GM19099 (cell line): ENCODE results near the gene CEP41.
A peak's percentile ranks its signal among the peaks of the same experiment; 100 is the strongest.

Experiments used
- POLR2A ChIP-seq: IDR thresholded peaks from 3 replicates; pipeline ENCODE4 v1.6.1; 2011; ENCODE audit warnings: low read depth; ENCODE audit not compliant: insufficient read length; ENCODE audit errors: extremely low read depth

CEP41 gene, protein sequence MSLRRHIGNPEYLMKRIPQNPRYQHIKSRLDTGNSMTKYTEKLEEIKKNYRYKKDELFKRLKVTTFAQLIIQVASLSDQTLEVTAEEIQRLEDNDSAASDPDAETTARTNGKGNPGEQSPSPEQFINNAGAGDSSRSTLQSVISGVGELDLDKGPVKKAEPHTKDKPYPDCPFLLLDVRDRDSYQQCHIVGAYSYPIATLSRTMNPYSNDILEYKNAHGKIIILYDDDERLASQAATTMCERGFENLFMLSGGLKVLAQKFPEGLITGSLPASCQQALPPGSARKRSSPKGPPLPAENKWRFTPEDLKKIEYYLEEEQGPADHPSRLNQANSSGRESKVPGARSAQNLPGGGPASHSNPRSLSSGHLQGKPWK

DNA sequence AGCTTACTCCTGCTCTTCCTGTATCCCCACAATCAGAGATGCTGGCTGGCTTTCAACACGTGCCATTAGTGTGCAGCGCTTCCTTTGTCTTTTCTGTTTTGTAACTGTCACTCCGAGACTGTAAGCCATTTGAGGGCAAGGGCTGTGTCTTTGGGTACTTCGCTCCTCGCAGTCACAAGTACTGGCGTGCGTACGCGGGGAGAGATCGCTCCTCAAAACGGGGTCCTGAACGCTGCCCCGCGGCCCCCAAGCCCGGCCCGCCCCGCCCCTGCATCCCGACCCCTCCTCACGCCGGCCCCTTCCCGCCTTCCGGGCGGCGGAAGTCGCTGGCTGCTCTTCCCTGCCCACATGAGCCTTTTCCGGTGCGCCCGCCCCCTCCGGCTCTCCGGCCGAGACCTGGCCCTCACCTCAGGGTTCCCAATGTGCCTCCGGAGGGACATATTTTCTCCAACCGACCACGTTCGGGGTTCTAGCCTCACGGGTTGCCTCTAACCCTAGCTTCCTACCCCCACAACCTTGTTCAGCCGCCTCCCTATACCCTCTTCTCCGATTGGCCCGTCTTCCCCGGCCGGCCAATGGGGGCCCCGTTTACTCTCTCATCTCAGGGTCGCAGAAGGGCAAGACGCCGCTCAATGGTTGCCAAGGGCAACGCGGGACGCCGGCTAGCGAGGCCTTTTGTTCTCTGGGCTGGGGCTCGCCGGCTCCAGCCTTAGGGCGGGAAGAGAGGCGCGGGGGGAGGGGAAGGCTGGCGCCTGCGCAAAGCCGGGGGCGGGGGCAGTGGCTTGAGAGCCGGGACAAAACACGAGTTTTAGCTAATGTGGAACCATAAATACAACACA, at the start of gene CEP41:
CEP41 (minus strand) TSS at position 490 of the 839 bp plus-strand sequence; CDS start at position 440, 50 bp downstream.
- TF ChIP-seq POLR2A, result peak; percentile 55

GRCh38 chr7:130490311-130490791, 49.5 kb upstream of the CEP41 start:
- TF ChIP-seq POLR2A, result no peak

- no peak for TF ChIP-seq POLR2A
These were observed 48.5 kb upstream of the CEP41 start for GRCh38 chr7:130489140-130489983.

GRCh38 chr7:130488392-130489139, 47.8 kb upstream of the CEP41 start:
- TF ChIP-seq POLR2A, result no peak

- TF ChIP-seq POLR2A, result no peak
These were observed 46.2 kb upstream of the CEP41 start for GRCh38 chr7:130486954-130487436.

- TF ChIP-seq POLR2A, result no peak
These were observed 45.5 kb upstream of the CEP41 start for GRCh38 chr7:130486114-130486953.

DNA sequence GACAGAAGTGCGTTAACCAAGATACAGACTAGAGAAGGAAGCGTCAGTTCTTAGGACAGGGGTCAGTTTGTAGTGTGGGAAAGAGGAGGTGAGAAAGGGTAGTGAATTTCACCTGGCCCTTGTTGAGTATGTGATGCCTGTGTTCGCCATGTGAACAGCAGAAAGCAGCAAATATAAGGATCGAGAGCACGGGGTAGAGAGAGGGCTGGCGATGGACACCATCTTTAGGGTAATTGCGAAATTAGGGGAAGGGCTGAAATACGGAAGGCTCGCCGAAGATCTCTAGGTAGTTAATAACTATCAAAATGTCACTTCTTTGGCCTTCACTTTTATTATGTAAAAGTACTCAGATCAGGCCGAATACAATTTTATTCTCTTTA, 44.9 kb upstream of the CEP41 start:
- TF ChIP-seq POLR2A, result no peak

DNA sequence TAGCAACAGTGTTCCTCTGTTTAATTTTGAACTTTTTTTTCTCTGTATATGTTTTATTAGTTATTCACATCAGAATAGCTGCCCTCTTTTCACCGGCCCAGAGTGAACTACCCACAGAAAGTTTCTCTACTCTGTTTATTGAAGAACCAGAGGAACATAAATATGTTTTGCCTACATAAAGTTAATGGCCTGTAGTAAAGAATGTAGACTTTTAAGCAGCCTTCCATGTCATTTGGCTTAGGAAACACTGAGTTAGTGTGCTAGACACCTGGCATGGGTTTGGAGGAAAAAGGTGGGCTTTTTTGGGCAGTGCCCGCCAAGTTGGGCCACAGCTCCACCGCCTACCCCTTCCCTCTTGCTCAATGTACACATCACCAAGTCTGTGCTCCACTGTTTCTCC, 42.2 kb upstream of the CEP41 start:
- no peak for TF ChIP-seq POLR2A

GRCh38 chr7:130481898-130482297, 41.1 kb upstream of the CEP41 start:
- no peak for TF ChIP-seq POLR2A

DNA sequence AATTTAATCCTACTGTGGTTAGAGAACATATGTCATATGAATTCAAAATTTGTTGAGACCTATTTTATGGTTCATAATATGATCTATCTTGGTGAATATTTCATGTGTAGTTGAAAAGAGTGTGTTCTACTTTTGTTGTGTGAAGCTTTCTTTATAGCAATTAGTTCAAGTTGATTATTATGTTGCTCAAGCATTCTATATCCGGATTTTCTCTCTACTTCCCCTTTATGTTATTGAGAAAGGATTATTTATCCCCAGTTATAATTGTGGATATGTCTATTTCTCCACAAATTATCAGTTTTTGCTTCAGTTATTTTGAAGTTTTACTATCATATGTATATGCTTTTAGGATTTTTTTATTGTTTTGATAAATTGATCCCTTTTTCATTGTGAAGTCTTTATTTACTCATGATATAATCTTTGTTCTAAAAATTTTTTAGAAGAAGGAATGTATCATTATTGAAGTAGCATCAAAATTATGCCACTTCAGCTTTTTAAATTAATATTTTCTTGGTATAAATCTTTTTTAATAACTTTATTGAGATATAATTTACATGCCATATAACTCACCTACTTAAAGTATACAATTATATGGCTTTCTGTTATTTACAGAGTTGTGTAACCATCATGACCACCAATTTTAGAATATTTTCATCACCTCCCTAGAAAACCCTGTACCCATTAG, 39.0 kb upstream of the CEP41 start:
- no peak for TF ChIP-seq POLR2A

GRCh38 chr7:130478991-130479390, 38.2 kb upstream of the CEP41 start:
- no peak for TF ChIP-seq POLR2A

DNA sequence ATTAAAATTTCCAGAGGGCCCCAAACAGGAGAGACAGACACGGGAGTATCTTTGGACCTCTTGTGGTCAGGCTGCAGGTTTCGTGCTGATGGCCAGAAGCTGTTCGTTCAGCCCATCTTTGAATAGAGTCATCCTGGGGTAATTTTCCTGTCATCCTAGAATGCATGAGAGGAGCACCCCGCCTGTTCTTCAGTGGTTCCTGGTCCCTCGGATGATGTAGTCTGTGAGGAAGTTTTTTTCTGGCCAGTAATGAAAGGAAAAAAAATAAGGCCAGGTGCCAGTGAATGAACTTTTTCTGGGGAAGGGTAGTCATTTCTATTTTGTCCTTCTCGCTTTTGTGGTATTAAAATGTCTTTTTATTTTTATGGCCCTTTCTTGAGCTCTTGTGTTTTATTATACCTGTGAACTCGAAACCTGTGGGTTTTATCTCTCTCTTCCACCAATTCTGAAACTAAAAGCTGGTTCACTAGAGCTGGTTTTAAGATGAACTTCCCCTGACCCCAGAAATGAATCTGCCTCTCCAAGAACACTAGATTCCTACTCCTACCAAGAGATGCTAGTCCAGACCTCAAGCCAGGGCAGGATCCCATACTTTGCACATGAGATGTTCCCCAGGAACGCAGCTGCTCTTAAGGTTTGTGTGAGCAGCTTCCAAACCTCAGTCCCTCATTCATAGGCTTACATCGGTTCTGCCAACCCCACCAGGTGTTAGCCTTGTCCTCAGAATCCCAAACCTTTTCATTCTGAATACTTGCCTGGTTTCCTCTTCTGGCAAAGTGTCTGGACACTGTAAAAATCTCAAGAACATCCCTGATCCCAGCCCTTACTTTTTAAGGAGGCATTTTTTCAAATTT, 35.7 kb upstream of the CEP41 start:
- TF ChIP-seq POLR2A, result no peak

- TF ChIP-seq POLR2A, result no peak
These were observed 35.0 kb upstream of the CEP41 start for GRCh38 chr7:130475776-130476175.
